C1 segment of cervical spinal cord (tissue), 14 donors: ENCODE data around the gene HOXA1.

Experiments used
- DNase-seq, 14 donors: peaks; one replicate each; lab custom pipeline; 2025; lab: John Stamatoyannopoulos, UW

The HOXA1 gene

GRCh38 chr7:27132214-27132613, 36.4 kb upstream of the HOXA1 start:
- DNase-seq = no peak

DNA sequence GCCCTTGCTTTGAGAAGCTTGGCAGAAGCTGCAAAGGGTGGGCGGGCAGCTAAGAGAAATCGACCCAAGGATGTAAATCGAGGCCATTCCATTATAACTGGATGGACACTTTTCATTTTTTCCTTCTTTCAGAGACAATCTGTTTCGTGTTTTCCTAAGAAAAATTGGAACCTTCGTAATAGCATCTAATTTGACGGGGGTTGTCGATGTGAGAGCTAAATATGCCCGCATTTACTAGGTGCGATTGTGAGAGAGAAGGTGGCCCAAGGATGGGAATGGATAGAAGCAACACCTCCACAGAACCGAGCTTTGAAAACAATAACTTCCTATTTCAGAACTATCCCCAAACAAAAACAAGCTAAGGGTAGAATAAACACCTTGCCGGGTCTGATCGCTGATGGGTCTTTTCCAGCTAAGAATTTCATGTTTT, 35.6 kb upstream of the HOXA1 start:
- DNase-seq = no peak

DNA sequence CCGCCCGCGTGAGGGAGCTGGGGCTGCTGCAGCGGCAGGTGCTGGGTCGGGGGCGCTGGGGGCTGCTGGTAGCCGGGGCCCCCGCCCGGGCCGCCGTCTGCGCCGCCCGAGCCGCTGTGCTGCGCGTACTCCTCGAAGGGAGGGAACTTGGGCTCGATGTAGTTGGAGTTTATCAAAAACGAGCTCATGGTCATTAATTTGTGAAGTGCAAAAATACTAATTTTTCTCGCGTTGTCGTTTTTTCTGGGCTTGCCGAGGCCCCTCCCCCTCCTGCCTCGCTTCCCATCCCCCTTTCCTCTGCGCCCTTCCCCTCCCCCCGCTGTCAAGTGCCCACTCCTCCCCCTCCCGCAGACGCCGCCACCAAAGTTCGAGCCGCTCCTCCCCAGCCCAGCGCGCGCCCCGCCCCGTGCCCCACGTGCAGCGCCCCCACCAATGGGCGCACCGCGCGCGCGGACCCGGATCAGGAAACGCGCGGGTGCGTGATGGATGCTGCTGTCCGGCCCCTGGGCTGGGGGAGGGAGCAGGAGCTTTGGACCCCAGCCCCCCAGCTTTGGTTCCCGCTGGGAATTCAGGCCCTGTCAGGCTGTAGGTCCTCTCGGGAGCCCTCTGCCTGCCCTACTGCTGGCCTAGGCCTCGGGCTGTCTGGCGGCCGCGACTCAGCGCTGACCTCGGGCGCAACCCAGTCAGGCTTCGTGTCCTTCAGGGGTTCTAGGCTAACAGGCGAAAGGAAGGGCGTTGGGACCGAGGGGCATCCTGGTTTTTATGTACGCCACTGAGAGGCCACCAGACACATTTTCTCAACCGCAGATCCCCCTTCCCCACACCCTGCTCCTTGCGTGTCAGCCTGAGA, 35.0 kb upstream of the HOXA1 start, which contains the start of gene HOXA4:
Gene HOXA4 (minus strand): TSS at position 218 of the 850 bp plus-strand sequence. CDS start 24 bp downstream, at position 194.
- peak in 11 of 14 donors; percentile 79 to 96 (median 88) for DNase-seq

DNA sequence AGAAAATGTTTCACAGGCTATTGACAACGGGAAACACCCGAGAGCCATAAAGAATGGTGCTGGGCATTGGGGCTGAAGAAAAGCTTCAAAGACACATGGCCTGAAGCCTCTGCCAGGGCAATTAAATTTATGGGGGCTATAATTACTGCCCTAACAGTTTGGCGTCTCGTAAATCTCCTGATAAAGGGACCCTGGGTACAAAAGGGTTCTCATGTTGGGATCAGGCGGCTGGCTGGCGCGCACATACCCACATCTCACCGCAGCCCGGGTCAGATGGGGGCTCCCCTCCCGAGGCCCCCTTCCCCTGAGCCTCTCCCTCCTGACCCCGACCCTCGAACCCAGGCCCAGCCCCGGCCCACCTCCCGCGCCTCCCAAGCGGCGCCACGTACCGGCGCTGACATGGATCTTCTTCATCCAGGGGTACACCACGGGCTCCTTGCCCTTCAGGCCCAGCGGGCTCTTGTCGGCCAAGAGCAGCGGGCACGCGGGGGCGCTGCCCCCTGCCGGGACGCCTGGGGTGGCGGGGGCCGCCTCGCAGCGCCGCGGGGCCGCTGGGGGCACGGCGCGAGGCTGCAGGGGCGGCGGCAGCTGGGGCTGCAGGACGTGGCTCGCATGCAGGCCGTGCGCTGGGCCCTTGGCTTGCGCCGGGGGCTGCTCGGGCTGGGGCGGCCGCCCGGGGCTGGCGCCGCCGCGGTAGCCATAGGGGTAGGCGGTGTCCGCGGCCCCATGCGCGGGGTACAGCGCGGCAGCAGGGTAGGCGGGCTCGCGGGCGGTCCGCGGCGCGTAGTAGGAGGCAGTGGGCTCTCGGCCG, 34.1 kb upstream of the HOXA1 start:
- DNase-seq = no peak

GRCh38 chr7:27128776-27129728, 33.3 kb upstream of the HOXA1 start:
- DNase-seq = no peak

- DNase-seq = no peak
Measured at GRCh38 chr7:27128034-27128433, 32.2 kb upstream of the HOXA1 start.

DNA sequence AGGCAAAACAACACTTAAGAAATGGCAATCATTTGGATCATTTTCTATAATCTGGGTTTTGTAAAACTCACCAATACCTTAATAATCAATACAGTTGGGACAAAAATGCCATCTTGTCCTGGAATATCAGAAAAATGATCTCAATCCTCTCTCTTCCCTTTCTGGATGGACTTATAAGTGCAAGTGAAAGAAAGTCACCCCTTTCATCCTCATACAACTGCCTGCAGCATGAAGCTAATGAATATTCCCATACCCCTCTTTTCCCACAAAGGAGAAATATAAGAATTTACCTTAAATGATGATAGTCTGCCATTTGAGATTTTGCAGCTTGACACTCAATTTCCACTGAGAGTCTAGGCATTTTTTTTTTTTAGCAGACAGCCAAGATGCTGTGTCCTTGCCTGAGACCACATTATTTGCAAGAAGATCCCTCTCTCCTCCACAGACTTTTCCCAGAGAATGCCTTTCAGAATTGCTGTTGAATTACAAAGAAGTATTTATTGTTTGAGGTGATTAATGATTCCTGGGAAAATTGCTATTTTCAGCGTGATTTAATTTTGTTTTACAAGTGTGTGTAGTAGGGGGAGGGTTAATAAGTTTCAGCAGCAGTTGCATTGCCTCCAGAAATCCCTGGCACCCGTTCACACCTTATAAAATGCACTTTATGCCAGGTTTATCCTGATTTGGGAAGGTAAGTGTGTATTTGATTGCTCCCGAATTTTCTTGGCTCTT, 31.0 kb upstream of the HOXA1 start:
- no peak for DNase-seq

- no peak for DNase-seq
Measured at GRCh38 chr7:27125986-27126394, 30.2 kb upstream of the HOXA1 start.

- DNase-seq = no peak
Measured at GRCh38 chr7:27124902-27125689, 29.3 kb upstream of the HOXA1 start.

DNA sequence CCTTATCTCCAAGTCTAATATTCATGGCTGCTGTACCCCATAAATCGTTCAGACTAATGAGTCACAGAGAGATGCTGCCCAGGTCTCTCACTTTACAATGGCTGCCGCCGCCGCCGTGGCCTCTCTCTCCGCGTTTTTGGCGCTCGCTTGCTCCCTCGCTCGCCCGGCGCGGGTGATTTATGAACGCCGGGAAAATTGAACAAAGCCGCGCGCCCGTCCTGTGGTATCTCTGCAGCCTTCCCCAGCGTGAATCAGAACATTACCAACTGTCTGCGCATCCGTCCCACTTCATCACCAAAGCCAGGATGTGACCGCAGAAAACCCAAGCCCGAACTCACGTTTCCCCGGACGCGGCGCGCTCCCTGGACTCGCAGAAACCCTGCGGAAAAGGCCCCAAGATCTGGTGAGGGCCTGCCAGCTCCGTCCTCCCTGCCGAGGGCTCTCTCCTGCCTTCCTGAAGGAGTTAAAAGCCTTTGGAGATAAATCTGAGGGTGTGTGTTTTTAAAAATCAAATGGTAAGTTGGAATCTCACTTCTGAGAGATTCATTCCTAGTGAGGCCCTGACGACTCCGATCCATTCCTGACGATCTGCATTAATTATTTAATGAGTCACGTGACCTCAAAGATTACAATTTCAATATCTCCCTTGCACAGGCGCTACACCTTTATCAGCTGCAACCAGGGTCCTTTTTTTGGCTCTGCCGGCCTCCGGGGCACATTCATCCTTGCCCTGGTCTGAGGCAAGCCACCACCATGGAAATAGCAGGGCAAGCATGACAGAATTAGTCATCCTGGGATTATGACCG, 28.5 kb upstream of the HOXA1 start:
- no peak for DNase-seq

DNA sequence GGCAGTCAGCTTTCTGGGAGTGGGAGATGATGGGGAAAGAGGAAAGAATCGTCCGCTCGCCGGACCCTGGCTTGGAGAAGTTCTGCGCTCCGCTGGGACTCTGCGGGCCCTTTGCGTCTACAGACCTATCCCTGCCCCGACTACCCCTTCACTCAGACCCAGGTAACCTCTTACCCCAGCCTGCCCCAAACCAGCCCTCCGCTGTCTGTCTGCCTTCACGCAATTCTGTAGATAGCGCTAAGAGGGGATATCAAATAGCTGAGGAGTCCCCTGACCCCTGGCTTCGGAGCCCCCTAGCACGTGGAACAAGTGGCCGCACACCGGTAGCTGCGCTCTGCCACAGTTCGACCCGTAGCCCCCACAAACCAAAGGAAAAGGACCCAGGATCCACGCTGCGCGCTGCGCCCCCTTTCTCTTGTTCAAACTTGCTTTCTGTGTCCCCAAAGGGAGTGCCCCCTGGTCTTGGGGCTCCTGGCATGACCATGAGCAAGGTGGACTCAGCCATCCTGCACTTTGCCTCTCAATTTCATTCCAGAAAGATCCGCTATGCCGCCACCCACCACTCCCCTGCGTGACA, 27.8 kb upstream of the HOXA1 start:
- DNase-seq = no peak

GRCh38 chr7:27123007-27123476, 27.2 kb upstream of the HOXA1 start:
- no peak for DNase-seq

DNA sequence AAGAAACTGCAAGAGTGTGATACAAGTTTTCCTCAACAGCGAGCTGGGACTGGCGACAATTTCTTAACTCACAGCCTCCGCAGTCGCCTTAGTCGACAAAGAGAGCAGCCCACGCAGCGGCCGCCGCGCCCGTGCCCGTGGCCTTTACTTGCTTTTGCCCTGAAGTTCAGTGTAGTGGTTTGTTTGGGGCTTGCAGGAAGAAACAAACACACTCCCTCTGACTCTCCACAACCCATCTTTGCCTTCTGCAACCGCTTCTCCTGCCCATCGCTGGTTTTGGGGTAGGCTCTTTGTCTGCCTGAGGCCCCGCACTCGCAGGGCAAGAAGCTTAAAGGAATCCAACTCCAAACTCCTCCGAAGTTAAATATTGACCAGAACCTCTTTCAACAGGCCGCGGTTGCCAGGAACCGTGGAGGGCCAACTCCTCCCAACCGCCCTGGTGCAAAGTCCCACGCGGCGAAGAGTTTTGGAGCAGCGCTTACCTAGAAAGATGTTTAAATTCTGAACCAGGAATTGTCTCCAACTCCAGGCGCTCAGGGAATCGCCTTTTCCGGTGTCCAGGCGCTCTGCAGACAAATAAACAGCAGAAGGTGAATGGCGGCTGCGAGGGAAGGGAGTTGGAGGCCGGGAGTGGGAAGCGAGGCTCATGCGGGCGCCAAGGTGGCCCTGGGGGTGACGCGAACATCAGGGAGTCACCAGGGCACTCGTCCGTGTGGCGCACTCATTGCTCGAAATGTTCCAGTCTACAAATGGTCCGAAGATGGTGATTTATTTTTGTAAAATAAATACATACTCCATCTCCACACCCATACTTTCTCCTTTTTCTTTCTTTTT, 26.5 kb upstream of the HOXA1 start:
- no peak for DNase-seq

GRCh38 chr7:27121684-27122076, 25.9 kb upstream of the HOXA1 start:
- no peak for DNase-seq

DNA sequence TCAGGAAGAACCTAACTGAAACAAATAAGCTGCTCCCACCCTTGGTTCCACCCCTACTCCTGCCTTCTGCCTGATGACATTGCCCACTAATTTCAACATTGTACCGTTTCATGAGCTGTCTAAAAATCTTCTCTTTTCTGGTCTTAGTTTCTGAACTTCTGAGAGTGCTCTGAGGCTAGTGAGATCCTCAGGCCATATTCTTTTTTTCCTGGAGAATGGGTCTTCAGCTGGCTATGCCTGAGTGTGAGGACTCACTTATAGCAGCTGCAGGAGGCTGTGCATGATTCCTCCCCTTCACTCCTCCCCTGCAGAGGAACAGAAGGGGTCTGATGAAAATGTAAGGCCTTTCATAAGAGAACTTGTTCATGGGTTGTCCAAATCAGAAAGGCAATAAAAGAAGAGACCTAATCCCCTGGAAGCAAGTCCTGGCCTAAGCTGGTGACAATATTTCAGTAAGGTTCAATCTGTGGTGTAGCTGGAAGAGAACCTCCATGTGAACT, 23.7 kb upstream of the HOXA1 start:
- DNase-seq = no peak

- no peak for DNase-seq
Measured at GRCh38 chr7:27118580-27118979, 22.8 kb upstream of the HOXA1 start.

GRCh38 chr7:27117887-27118491, 22.2 kb upstream of the HOXA1 start:
- DNase-seq = no peak
